CD4-positive, alpha-beta T cell treated with Interferon alpha-2 for 1 hour (primary cell): ENCODE results near the gene CORO1C.

Experiments
- DNase-seq, 2 donors: peaks; one replicate each; pipeline ENCODE4 v3.0.0-alpha.2; 2020 to 2022

The CORO1C gene

GRCh38 chr12:108613548-108613947, 117.8 kb downstream of the CORO1C start:
- no peak for DNase-seq

DNA sequence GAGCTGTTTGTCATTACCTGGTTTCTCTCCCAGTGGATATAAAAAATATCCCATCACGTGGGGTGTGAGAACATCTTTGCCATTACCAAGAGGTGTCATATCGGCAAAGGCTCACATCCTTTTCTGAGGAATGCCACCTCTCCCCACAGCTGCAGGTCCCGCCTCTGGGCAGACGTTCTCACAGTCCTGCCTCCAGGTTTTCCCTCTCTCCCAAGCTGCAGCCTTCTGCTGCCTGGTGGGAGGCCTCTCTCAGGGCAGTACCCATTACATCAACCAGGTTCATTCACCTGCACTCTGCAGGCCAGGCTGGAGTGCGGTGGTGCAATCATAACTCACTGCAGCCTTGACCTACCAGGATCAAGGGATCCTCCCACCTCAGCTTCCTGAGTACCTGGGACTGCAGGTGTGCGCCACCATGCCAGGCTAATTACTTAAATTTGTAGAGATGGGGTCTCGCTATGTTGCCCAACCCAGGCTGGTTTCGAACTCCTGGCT, 118.5 kb downstream of the CORO1C start:
- no peak for DNase-seq

- DNase-seq: peak; percentile 51 to 68
These were observed 119.4 kb downstream of the CORO1C start for GRCh38 chr12:108611884-108612415.

DNA sequence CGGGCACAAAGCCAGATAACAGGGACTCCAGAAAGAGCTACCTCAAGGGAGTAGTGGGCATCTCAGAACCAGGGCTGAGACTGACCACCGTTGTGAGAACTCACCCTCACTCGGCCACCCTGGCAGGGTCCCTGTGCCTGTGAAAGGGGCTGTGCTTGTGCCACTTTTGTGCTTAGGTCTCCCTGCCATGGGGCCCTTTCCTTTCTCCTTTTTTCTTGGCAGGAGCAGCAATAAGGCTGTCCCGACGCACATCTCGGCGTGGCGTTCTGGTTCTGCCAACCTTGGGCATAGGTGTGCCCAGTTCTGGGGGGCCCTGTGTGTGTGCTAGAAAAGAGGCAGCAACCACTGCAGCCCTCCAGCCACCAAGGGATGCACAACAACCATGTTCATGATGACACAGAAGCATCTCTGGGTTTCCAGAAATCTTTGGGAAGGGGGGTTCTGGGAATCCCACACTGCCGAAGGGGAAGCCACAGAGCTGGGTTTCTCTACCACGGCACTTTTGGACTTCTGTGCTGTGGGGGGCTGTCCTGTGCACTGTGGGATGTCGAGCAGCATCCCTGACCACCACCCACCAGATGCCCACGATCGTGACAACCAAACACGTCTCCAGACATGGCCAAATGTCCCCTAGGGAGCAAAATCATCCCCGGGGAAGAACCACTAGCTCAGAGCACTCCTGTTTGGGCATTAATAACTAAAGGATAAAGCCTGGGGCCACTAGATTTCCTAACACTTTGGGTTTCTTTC, 120.3 kb downstream of the CORO1C start:
- no peak for DNase-seq

- no peak for DNase-seq
These were observed 120.9 kb downstream of the CORO1C start for GRCh38 chr12:108610336-108610815.

GRCh38 chr12:108609537-108610335, 121.6 kb downstream of the CORO1C start:
- no peak for DNase-seq

DNA sequence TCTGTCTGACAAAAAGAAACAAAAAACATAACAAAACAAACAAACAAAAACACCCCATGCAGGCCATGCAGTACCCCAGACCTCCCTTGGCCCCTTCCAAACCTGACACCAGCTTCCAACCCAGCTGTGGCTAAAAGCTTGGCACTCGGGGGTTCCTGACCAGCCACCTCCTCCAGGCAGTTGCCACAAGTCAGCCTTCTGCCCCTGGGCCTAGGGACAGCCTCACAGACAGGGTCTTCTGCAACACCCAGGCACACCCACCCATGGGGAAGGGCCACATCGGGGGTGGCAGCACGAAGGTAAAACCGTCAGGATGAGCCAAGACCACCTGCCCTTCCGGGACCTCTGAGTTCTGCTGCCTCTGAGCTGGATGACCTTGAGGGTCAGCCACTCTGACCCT, 122.7 kb downstream of the CORO1C start:
- no peak for DNase-seq

- no peak for DNase-seq
These were observed 123.2 kb downstream of the CORO1C start for GRCh38 chr12:108607981-108608600.

DNA sequence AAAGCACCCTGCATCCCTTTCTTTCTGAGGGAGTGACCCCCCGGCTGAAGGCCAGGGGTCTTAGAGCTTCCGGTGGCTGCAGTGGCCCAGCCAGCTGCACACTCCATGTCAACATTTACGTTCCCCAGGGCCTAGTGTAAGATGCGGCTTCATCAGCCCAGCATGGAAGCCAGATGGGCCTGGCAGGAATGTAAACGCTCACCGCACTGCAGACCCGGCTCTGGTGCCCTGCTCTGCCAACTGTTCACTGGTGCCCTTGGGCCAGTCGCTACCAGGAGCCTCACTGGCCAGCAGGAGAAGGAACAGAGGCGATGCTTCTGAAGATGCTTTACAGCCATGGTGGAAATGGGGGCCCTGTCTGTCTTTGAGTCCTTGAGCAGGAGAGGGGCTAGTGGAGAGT, 124.8 kb downstream of the CORO1C start:
- no peak for DNase-seq

- no peak for DNase-seq
These were observed 125.5 kb downstream of the CORO1C start for GRCh38 chr12:108605690-108606406.

GRCh38 chr12:108605000-108605689, 126.2 kb downstream of the CORO1C start:
- no peak for DNase-seq

DNA sequence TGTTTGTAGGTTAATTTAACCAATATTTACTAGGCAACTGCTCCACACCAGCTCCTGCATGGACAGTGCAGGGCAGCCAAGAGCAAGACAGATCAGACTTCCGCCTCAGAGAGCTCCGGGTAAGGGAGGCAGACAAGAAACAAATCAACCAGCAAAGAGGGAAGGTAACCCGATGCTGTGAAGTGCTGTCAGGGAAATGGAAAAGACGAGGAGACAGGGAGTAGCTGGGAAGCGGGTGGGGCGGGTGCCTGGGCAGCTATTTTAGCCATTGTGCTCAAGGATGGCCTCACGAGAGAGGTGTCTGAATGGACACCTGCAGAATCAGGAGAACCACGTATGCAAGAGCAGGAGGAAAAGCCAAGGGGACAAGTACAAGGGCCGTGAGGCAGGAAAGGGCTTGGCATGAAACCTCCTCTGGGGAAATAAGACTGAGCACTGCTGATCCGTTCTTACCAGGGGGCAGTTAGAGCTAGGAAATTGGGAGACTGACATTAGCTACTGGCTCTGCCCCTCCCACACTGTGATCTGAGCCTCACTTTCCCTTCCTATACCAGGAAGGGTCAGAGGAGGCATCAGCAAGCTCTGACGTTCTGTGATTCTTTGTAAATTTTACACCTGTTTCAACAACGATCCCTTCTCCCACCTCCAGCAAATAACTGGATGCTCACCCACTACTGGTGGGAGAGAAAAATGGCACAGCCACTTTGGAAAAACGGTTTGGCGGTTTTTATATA, 126.9 kb downstream of the CORO1C start:
- DNase-seq: no peak

GRCh38 chr12:108603743-108604142, 127.6 kb downstream of the CORO1C start:
- no peak for DNase-seq

- no peak for DNase-seq
These were observed 128.2 kb downstream of the CORO1C start for GRCh38 chr12:108602976-108603704.

- no peak for DNase-seq
These were observed 129.1 kb downstream of the CORO1C start for GRCh38 chr12:108602209-108602705.

DNA sequence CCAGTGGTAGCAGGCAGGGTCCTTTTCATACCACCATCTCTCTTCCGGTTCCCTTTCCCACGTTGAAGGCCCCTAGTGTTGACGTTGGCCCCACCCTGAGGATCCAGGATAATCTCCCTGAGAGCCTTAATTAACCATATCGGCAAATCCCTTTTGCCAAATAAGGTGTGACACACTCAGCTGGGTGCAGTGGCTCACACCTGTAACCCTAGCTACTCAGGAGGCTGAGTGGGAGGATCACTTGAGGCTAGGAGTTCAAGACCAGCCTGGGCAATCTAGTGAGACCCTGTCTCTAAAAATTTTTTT, 130.7 kb downstream of the CORO1C start:
- no peak for DNase-seq

DNA sequence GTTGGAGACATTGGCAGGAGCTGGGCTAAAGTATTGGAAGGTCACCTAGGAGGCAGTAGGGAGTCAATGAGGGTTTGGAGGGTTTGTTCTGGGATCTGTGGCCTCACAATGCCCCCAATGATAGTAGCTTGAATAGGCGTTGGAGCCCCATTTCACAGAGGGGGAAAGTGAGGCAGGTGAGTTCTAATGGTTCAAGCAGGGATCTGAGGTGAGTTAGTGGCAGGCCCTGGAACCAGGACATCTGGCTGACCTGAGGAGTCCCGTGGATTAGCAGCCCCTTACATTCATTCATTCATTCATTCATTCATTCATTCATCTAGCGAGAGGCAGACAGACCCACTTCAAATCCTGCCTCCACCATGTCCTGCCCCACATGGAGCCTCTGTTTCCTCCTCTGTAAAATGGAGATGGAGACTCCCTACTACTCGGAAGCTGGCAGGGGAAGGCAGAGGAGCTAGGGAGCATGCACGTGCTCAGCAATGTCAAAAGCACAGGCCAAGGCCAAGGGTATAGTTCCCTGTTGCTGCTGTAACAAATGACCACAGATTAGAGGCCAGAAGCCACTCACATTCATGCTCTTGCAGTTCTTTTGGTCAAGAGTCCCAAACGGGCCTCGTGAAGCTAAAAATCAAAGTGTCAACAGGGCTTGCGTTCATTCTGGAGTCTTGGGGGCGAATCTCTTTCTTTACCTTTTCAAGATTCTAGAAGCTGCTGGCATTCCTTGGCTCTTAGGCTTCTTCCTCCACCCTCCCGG, 131.2 kb downstream of the CORO1C start:
- no peak for DNase-seq

GRCh38 chr12:108599541-108599940, 131.8 kb downstream of the CORO1C start:
- DNase-seq: no peak

- DNase-seq: no peak
These were observed 132.6 kb downstream of the CORO1C start for GRCh38 chr12:108598553-108599250.
